ACC112 (cell line): ENCODE data around the gene ODAPH.

Source experiments
- H2AFZ ChIP-seq: fragments of 200-600 bp; sonication (generic); one replicate; pipeline ENCODE4 v1.6.0; 2017; ENCODE audit warnings: antibody characterized with exemption, low read length; ENCODE audit not compliant: unreplicated experiment
- H3K27ac ChIP-seq: fragments of 200-600 bp; sonication (generic); 2 replicates; pipeline ENCODE4 v1.5.1; 2014; ENCODE audit warnings: low read depth, mild to moderate bottlenecking, antibody characterized with exemption, low read length, moderate library complexity
- H3K27me3 ChIP-seq: fragments of 200-600 bp; sonication (generic); 2 replicates; pipeline ENCODE4 v1.6.1; 2014; ENCODE audit warnings: mild to moderate bottlenecking, antibody characterized with exemption, low read length, moderate library complexity, mixed read lengths; ENCODE audit not compliant: insufficient read depth
- H3K36me3 ChIP-seq: fragments of 200-600 bp; sonication (generic); 2 replicates; pipeline ENCODE4 v1.6.1; 2016; ENCODE audit warnings: mild to moderate bottlenecking, antibody characterized with exemption, low read length, moderate library complexity, mixed read lengths; ENCODE audit not compliant: insufficient read depth
- H3K4me1 ChIP-seq: fragments of 200-600 bp; sonication (generic); one replicate; pipeline ENCODE4 v1.6.1; 2016; ENCODE audit warnings: low read length, mixed read lengths; ENCODE audit not compliant: insufficient read depth, unreplicated experiment, control insufficient read depth
- H3K4me3 ChIP-seq: fragments of 200-600 bp; sonication (generic); 2 replicates; pipeline ENCODE4 v1.5.1; 2014; ENCODE audit warnings: mild to moderate bottlenecking, low read depth, low read length
- H3K79me2 ChIP-seq: fragments of 200-600 bp; sonication (generic); one replicate; pipeline ENCODE4 v1.6.0; 2016; ENCODE audit warnings: low read length; ENCODE audit not compliant: control insufficient read depth, unreplicated experiment, insufficient read depth

ODAPH gene

GRCh38 chr4:75545526-75545925, 10.3 kb upstream of the ODAPH start:
- no peak overlapping the region for H2AFZ ChIP-seq
- no peaks in the 10 kb centered on the region for H3K79me2 ChIP-seq
- H3K27me3 ChIP-seq: no peaks in the 10 kb centered on the region
- H3K4me1 ChIP-seq: peaks cover 14% of the 10 kb centered on the region
- no peak overlapping the region for H3K4me3 ChIP-seq
- no peaks in the 10 kb centered on the region; the same call in 1 of the 2 replicates for H3K36me3 ChIP-seq
- no peak overlapping the region for H3K27ac ChIP-seq

GRCh38 chr4:75547647-75548387, 8.0 kb upstream of the ODAPH start:
- H3K4me1 ChIP-seq: peaks cover 10% of the 10 kb centered on the region
- H3K27me3 ChIP-seq: no peaks in the 10 kb centered on the region
- no peaks in the 10 kb centered on the region for H3K79me2 ChIP-seq
- H3K36me3 ChIP-seq: no peaks in the 10 kb centered on the region; the same call in 1 of the 2 replicates
- no peak overlapping the region for H2AFZ ChIP-seq
- H3K27ac ChIP-seq: no peak overlapping the region
- H3K4me3 ChIP-seq: no peak overlapping the region

GRCh38 chr4:75549019-75549418, 6.8 kb upstream of the ODAPH start:
- Histone ChIP-seq H3K27me3 (no peaks in the 10 kb centered on the region), H3K36me3 (no peaks in the 10 kb centered on the region; the same call in 1 of the 2 replicates), H3K4me1 (no peaks in the 10 kb centered on the region), H3K4me3 (no peak overlapping the region), H3K79me2 (no peaks in the 10 kb centered on the region), H2AFZ (no peak overlapping the region), H3K27ac (no peak overlapping the region)

GRCh38 chr4:75552452-75552851, 3.4 kb upstream of the ODAPH start:
- no peak overlapping the region for H2AFZ ChIP-seq
- no peaks in the 10 kb centered on the region for H3K27me3 ChIP-seq
- H3K4me3 ChIP-seq: no peak overlapping the region
- no peak overlapping the region for H3K27ac ChIP-seq
- H3K79me2 ChIP-seq: no peaks in the 10 kb centered on the region
- H3K36me3 ChIP-seq: no peaks in the 10 kb centered on the region
- peaks cover 9% of the 10 kb centered on the region for H3K4me1 ChIP-seq

- Histone ChIP-seq H3K27ac (no peak overlapping the region), H3K4me1 (peaks cover 9% of the 10 kb centered on the region), H3K79me2 (no peaks in the 10 kb centered on the region), H3K27me3 (no peaks in the 10 kb centered on the region), H3K4me3 (no peak overlapping the region), H3K36me3 (no peaks in the 10 kb centered on the region), H2AFZ (no peak overlapping the region)
These were observed 1.8 kb downstream of the ODAPH start for GRCh38 chr4:75557696-75558095.

GRCh38 chr4:75561789-75562188, 5.9 kb downstream of the ODAPH start:
- Histone ChIP-seq H3K4me3 (no peak overlapping the region), H3K27ac (no peak overlapping the region), H3K27me3 (no peaks in the 10 kb centered on the region), H3K79me2 (no peaks in the 10 kb centered on the region), H3K4me1 (no peaks in the 10 kb centered on the region), H2AFZ (no peak overlapping the region), H3K36me3 (no peaks in the 10 kb centered on the region)

GRCh38 chr4:75564023-75564422, 8.2 kb downstream of the ODAPH start:
- Histone ChIP-seq H2AFZ (no peak overlapping the region), H3K79me2 (no peaks in the 10 kb centered on the region), H3K4me1 (no peaks in the 10 kb centered on the region), H3K27ac (no peak overlapping the region), H3K4me3 (no peak overlapping the region), H3K27me3 (no peaks in the 10 kb centered on the region), H3K36me3 (no peaks in the 10 kb centered on the region)

GRCh38 chr4:75565481-75565880, 9.6 kb downstream of the ODAPH start:
- Histone ChIP-seq H3K79me2 (no peaks in the 10 kb centered on the region), H3K27ac (no peak overlapping the region), H3K27me3 (no peaks in the 10 kb centered on the region), H2AFZ (no peak overlapping the region), H3K4me1 (no peaks in the 10 kb centered on the region), H3K36me3 (no peaks in the 10 kb centered on the region), H3K4me3 (no peak overlapping the region)

- no peaks in the 10 kb centered on the region for H3K79me2 ChIP-seq
- no peak overlapping the region for H3K27ac ChIP-seq
- H2AFZ ChIP-seq: no peak overlapping the region
- H3K4me1 ChIP-seq: no peaks in the 10 kb centered on the region
- 0 out of 2 replicates have a peak, but pooled peaks cover under 1% of the 10 kb centered on the region for H3K27me3 ChIP-seq
- H3K36me3 ChIP-seq: no peaks in the 10 kb centered on the region
- H3K4me3 ChIP-seq: no peak overlapping the region
These were observed 11.0 kb downstream of the ODAPH start for GRCh38 chr4:75566911-75567310.

- no peaks in the 10 kb centered on the region for H3K4me1 ChIP-seq
- no peak overlapping the region for H3K27ac ChIP-seq
- no peaks in the 10 kb centered on the region for H3K79me2 ChIP-seq
- no peaks in the 10 kb centered on the region for H3K36me3 ChIP-seq
- peaks cover 8% of the 10 kb centered on the region for H3K27me3 ChIP-seq
- no peak overlapping the region for H3K4me3 ChIP-seq
- no peak overlapping the region for H2AFZ ChIP-seq
These were observed 11.9 kb downstream of the ODAPH start for GRCh38 chr4:75567725-75568124.

- no peak overlapping the region for H3K4me3 ChIP-seq
- no peaks in the 10 kb centered on the region for H3K79me2 ChIP-seq
- no peaks in the 10 kb centered on the region for H3K27me3 ChIP-seq
- no peak overlapping the region for H3K27ac ChIP-seq
- no peaks in the 10 kb centered on the region for H3K36me3 ChIP-seq
- no peaks in the 10 kb centered on the region for H3K4me1 ChIP-seq
- H2AFZ ChIP-seq: no peak overlapping the region
These were observed 28.2 kb downstream of the ODAPH start for GRCh38 chr4:75584067-75584466.
